C1 segment of cervical spinal cord (tissue), 14 donors: ENCODE data around the gene GIT2.
"Not testable (repeated sequence)": the region's sequence is repeated elsewhere in the genome, so short reads cannot be mapped to it uniquely, and the experiment has no call there.

ENCODE experiments used
- DNase-seq, 14 donors: peaks; one replicate each; lab custom pipeline; 2025; lab: John Stamatoyannopoulos, UW

GIT2 gene

DNA sequence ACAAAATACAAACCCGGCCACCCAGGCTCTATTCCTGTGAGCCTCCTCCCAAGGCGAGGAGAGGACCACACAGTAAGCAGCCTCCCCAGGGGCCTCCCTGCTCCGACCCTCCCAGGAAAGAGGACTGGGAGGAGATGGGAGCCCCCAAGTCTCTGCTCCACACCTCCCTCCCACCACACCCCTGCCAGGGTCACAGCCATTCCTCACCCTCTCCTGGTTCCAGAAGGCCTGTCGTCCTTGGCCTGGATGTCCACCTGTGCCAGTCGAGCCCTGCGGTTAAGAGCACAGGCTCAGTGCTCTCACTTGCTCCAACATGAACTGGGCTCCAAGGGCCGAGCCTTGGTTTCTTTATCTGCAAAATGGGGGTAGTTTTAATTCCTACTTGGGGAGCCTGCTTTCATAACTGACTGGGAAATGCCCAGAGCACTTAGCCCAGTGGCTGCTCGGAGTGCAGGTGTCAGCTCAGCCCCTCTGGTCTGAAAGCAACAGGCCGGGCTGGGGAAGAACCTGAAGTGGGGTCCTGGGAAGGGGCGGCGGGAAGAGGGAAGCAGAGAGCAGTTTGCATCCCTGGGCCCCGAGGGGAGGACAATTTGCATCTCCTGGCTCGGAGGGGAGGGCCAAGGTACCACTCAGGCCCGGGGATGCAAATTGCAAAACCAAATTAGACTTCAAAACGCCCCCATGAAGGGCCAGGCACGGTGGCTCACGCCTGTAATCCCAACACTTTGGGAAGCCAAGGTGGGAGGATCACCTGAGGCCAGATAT lies 72.5 kb downstream of the GIT2 start:
- DNase-seq: no peak

DNA sequence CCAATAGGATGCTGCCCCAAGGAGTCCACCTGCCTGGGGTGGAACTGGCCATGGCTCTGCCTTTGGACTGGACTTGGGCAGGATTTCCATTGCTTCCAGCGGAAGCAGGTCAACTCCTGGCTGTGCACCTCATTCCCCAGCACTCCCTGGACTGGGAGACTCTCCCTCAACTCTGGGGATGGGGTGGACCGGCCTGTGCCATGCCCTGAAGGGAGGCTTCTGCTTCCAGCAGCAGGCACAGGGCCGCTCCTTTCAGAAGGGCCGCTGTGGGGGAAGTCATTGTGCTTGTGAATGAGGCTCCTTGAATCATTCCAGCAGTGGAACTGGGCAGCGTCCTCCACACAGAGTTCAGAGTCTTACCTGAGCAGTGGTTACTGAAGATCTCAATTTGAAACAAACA lies 73.1 kb downstream of the GIT2 start:
- no peak for DNase-seq

DNA sequence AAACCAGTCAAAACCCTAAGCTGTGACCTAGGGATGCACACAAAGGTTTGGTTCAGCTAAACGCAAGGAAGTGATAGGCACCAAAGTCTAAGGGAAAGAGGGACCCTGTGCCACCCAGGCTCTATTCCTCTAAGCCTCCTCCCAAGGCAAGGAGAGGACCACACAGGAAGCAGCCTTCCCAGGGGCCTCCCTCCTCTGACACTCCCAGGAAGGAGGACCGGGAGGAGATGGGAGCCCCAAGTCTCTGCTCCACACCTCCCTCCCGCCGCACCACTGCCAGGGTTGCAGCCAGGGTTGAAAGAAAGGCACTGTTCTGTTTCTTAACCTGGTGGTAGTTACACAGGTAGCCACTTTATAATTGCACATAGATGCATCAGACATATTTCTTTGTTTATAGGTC lies 74.2 kb downstream of the GIT2 start:
- DNase-seq: no peak

DNA sequence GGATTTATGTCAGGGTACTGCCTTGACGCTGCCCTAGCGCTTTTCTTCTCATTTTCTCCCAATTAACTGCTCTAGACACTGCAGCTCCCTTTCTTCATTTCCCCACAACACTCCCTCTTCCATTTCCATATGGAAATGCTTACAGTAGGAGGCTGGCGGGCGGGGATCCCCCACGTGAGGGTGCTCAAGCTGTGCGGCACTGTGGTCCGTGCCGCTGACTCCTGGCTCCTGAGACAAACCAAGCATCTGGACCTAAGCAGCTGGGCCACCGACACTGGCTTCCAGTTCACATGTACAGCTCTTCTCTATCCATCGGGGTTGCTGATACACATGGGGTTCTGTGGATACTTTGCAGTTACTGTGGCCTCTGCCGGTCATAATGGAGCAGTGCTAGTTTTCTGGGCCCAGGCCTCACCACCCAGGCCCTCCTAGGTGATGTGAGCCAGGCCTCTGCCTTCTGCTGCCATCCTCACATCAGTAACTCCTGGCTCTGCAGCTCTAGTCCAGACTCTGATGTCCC lies 75.8 kb downstream of the GIT2 start:
- no peak for DNase-seq

DNA sequence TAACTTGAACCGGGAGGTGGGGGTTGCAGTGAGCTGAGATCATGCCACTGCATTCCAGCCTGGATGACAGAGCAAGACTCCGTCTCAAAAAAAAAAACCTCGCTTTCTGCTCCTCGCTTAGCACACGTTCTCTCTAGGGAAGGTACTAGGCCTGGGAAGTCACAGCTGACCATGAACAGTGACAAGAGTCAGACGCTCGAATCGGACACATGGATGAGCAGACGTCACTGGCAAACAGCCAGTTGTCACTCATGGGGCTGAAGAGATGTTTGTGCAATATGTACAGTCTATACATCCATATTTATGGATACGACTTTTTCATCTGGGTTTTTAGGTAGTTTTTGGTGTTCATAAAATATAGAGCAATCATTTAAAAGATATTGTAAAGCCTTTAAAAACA lies 76.7 kb downstream of the GIT2 start:
- no peak for DNase-seq

DNA sequence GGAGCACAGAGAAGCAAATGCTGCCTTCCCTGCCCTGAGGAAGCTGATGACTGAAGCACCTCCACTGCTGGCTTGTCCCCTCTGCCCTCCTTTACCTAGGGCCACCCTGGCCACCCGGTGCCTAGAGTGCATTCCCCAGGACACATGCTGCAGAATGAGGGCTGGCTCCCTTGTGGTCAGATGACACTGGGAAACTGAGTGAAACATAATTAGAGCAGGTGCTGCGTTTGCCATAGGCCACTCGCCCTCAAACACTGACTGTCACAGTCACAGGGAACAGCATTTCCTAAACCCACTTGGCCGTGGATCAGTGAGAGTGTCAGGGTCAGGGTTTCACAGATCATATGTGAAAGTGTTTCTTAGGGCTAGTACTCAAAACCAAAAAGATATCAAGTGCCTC lies 80.1 kb downstream of the GIT2 start:
- no peak for DNase-seq

DNA sequence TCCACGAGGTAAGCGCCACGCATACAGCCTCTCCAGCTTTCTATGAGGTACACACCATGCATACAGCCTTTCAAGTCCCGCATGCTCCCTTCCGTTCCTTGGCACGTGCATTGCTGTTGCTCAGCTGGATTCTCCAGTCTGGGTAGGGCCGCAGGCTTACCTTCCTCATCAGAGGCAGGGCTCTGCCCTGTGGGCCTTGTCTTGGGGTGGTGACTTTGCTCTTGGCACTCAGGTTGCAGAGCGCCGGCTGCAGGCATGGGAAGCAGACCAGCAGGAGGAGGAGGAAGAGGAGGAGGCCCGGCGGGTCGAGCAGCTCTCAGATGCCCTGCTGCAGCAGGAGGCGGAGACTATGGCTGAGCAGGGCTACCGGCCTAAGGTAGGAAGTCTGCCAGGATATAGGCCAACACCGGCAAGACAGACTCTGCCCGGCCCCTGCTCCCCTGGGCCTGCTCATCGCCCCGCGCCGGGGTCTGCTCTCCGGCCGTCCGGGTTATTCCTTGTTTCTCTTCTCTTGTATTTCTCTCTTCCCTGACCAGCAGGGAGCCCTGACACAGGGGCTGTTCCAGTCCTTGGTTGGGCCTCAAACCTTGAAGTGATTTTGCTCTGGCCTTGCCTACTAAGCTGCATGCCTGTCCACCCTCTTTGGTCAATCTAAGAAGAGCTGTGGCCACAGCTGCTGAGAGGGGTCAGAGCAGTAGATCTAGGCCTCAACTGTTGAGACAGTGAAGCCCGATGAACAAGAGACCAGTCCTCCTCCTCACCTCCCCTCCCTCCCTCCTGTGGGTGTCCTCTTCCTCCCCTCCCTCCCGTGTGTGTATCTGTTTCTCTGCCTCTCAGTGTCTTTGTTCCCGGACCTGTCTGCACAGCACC lies 80.8 kb downstream of the GIT2 start:
- DNase-seq: no peak

DNA sequence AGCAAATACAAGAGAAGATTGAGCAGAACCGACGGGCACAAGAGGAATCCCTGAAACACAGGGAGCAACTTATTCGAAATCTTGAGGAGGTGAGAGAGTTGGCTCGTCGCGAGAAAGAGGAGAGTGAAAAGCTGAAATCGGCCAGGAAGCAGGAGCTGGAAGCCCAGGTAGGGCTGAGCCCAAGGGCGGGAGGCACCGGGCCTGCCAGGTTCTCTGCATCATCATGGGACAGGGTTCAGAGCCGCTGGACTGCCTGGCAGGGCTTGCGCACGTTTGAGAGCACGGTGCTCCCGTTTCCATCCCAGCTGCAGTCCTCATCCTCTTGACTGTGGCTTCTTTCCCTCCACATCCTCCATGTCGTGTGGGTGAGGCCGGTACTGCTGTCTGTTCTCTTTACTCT lies 81.7 kb downstream of the GIT2 start:
- DNase-seq: no peak

DNA sequence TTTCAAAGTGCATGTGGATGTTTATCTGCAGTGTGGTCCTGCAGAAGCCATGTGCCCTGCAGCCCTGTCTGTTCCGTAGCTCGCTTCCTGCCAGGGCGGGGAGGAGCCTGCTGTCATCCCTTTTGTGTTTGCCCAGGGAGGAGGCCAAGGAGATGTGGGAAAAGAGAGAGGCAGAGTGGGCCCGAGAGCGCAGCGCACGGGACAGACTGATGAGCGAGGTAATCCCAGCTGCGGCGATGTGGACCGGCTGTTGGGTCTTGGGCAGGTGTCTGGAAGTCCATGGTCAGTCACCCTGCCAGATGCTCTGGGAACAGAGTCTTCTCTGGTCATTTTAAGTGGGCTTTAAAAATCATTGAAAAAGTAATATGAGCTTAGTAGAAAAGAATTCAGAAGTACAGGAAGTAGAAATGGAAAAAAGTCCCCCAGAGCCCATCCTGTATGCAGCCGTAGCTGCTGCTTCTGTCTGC lies 83.3 kb downstream of the GIT2 start:
- no peak for DNase-seq

DNA sequence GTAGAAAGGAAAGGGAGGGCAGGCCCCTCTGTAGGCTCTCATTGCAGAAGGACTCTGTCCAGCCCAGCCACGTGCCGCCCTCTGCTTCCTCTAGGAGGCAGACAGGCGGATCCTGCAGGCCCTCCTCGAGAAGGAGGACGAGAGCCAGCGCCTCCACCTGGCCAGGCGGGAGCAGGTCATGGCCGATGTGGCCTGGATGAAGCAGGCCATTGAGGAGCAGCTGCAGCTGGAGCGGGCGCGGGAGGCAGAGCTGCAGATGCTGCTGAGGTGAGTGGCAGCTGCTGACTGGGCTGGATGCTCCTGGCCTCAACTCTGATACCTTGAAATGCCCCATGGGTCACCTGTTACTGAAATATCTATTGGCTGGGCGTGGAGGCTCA lies 85.2 kb downstream of the GIT2 start:
- no peak for DNase-seq

DNA sequence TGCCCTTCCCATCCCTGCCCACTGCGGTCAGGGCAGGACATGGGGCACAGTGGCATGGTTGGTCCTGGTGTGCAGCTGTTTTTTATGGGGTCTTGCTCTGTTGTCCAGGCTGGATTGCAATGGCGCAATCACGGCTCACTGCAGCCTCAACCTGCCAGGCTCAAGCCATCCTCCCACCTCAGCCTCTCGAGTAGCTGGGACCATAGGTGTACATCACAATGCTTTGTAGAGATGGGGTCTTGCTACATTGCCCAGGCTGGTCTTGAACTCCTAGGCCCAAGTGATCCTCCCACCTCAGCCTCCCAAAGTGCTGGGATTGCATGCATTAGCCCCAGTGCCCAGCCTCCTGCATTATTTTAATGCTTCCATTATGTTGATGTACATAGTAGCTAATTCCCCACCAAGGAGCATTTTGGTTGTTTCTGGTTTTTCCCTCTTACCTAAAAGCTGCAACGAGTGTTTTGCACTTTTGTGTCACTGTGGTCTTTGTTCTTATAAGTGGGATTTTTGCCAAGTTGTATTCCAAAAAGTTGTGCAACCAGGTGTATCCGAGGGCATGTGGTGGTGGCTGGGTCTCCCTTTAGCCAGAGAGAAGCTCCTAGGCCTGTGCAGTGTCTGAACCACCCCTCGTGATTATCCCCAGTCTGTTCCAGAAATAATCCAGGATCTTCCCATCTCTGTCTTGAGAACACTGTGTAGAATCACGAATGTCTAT lies 85.8 kb downstream of the GIT2 start:
- DNase-seq: no peak

DNA sequence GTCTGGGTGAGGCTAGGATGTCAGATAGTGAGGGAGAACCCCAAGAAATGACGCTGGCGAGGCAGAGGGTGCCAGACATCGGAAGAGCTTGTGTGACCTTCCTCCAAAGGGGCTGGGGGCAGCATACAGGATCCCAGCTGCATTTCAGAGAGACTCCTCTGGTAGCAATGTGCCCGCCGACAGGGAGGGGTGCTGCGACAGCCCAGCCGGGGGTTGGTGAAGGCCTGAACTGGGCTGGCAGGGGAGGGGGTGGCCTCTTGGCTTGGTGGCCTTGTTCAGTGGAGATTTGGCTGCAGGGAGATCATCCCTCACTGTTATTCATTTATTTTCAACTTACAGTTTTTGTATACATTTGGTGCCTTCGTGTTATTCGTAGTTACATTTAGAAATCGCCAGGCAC lies 90.9 kb downstream of the GIT2 start:
- no peak for DNase-seq

DNA sequence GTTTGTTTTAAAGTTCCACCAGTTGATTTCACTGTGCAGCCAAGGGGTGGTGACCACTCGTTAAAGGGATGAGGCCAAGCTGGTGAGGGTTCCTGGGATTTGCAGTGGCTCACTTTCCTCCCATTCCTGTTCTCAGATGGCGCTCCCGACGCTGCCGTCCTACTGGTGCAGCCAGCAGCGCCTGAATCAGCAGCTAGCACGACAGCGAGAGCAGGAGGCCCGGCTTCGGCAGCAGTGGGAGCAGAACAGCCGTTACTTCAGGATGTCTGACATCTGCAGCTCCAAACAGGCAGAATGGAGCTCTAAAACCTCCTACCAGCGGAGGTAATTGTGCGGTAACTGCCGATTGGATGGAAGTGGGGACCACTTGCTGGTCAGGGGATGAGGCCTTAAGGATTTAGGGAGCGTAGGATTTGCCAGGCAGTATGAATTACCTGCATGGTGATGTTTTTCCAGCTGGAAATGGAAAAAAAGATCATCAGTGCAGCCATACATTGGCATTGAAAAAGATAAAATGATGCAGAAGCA lies 93.2 kb downstream of the GIT2 start:
- no peak for DNase-seq

DNA sequence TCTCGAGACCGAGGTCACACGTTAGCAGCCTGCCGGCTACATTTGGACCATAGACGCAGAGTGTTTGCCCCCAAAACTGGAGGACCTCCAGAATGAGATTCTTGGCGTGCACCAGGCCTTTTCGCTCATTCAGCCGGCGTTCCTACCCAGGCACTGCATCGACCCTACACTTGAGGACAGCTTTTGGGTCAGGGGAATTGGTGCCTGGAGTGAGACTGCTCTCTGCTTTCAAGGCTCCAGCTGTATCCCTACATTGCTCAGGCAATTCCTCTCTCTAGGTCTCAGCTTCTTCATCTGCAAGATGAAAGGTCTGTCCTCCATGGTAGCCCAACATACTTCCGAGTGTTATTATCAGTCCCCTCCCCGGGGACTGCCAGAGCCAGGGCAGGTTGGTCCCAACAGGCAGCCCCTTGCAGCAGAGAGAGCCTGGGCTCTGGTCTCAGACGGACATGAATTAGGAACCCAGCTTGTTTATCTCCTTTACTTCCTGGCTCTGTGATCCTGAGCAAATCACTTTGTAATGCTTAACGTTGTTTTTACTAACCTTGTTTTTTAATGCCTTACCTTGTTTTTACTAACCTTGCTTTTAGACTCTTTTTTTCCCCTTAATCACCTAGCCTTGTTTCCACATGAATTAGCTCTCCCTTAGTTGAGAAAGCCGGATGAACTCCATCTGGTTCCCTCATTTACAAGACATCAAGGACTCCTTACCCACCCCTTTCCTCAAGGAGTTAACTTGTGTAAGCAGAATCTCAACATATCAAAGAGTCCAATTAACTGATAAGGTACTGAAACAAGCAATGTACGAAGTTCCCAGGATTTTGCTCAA lies 95.2 kb downstream of the GIT2 start:
- DNase-seq: peak in 3 of 14 donors; percentile 9 to 34 (median 9)

DNA sequence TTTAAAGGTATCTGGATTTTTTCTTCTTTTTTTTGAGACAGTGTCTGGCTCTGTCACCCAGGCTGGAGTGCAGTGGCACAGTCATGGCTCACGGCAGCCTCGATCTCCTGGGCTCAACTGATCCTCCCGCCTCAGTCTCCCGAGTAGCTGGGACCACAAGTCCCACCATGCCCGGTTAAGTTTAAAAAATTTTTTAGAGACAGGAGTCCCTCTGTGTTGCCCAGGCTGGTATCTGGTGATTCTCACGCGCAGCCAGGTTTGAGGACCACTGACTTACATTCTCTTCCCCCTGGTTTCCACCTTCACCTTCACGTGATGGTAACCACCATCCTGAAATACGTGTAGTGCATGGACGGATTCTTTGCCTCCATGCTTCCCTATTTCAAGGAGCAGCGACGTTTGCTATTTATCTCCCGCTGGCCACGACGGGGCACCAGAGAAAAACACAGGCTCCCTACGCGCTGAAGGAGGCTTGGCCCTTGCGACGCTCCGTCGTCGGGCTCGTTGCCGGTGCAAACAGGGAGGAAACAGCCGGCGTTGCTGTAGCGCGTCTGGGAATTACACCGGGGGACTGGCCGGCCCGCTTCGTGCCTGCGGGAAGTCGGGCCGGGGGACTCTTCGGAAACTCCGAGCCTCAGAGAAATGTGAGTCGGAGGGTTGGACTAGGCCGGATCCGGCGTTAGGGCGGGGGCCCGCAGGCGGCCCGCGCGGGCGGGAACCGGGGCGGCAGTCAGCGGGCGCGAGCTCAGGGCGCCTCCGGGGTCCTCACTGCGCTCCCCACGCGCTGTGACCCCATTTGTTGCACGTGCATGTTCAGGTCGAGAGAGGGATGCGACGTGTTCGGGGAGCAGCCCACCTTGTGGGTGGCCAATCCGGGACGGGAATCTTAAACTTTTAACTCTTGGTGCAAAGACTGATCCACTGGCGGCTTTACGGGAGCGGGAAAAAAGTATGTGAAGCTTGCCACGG lies 96.1 kb downstream of the GIT2 start, which contains the start of gene TCHP:
Gene TCHP (plus strand): TSS at position 492 of the 969 bp plus-strand sequence. CDS start 2,753 bp downstream, outside the sequence.
- peak; percentile 32 to 87 (median 80) for DNase-seq

DNA sequence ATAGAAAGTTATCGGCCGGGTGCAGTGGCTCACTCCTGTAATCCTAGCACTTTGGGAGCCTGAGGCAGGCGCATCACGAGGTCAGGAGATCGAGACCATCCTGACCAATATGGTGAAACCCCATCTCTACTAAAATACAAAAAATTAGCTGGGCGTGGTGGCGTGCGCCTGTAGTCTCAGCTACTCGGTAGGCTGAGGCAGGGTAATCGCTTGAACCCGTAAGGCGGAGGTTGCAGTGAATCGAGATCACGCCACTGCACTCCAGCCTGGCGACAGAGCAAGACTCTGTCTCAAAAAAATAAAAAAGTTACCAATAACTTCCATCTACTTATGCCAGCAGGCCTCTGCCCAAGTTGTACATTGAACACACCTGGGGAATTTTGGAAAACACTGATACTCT lies 96.8 kb downstream of the GIT2 start:
- DNase-seq: not testable (repeated sequence)

DNA sequence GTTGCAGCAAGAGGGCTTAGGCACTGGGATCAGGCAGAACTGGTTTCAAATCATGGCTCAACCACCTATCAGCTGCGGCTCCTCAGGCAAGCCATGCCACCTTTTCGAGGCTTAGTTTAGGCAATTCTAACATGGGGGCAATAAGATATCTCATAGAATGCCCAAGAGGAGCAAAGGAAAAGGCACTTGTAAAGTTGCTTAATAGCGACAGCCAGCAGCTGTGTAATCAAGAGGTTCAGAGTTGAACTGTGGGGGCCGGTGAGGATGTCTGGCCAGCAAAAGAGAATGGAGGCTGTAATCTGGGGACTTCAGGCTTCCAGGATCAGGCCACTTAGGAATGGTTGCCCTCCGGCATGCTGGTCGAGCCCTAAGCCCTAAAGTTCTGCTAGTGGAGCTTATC lies 99.1 kb downstream of the GIT2 start:
- DNase-seq: no peak

DNA sequence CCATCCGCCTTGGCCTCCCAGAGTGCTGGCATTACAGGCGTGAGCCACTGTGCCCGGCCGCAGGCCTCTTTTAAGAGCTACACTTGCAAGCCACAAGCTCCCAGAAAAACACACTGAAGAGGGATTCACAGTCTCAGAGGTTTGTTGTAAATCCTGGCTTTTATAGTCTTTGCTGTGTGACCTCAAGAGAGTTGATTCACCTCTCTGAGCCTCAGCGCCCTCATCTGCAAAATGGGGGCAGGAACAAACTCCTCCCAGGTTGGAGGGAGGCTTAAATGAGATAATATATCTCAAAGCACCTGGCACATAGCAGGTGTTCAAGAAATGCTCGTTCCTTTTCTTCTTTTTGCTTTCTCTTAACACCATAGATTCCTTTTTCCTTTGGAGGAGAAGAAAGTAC lies 100.0 kb downstream of the GIT2 start:
- no peak for DNase-seq

DNA sequence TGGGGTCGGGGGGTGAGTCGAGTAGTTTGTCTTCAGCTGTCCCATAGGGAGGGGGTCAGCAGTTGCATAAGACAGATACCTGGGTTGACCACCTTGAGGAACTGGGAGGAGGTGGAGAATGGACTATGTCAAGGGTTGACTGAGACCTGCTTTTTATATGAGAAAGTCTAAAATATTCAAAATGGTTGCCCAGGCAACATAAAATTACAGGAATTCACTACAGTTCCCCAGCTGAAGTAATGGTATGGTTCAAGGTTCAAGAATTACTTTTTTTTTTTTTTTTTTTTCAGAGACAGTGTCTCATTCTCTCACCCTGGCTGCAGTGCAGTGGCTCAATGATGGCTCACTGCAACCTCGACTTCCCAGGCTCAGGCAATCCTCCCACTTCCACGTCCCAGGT lies 101.2 kb downstream of the GIT2 start:
- no peak for DNase-seq
